ENCODE measurements around the gene ABI2. TPM values are rescaled to one million over a fixed set of nuclear protein-coding genes. Genes with fewer than 3 reads are reported as not detected.
A peak's percentile ranks its signal among the peaks of the same experiment; 100 is the strongest.

Gene ABI2
- total RNA-seq, 1 experiment from 2014 or later = 75.6 TPM

- Histone ChIP-seq H4K20me1 (ENCODE audit: insufficient read depth) (no peaks in the 10 kb centered on the region), H3K4me1 (ENCODE audit: control insufficient read depth in 1 of 2, insufficient read depth in 2 of 2, low read length in 2 of 2) (peaks cover 26 to 32% of the 10 kb centered on the region in 2 experiments), H3K79me2 (ENCODE audit: insufficient read depth, low read length) (no peaks in the 10 kb centered on the region), H3K9ac (ENCODE audit: low read length) (peak overlapping the region; percentile 0; the same call in 1 of the 2 replicates), H3K27me3 (ENCODE audit: insufficient read depth, low read length) (no peaks in the 10 kb centered on the region), H3K4me3 (replicated peaks in 1 of 2; ENCODE audit: low read depth in 1 of 2, low read length in 2 of 2) (no peak overlapping the region; a peak in 1 of 4 replicates), H3K9me2 (ENCODE audit: insufficient read depth) (no peaks in the 10 kb centered on the region), H2AFZ (ENCODE audit: low read depth, low read length, poor library complexity, severe bottlenecking) (no peak overlapping the region), H3K4me2 (ENCODE audit: low read length) (peak overlapping the region; percentile 57), H3K9me3 (ENCODE audit: control insufficient read depth in 1 of 2, insufficient read depth in 1 of 2, low read depth in 1 of 2, low read length in 2 of 2) (no peaks in the 10 kb centered on the region), H3K36me3 (ENCODE audit: control insufficient read depth in 1 of 2, insufficient read depth in 2 of 2, low read length in 2 of 2) (0 out of 4 replicates have a peak, but pooled peaks cover 4 to 8% of the 10 kb centered on the region in 2 experiments), H3K27ac (ENCODE audit: low read depth, low read length) (peak overlapping the region; percentile 71)
- intact Hi-C loops (cut with micrococcal nuclease) = no loop called here
- no peak for TF ChIP-seq TCF7L2 (IDR thresholded peaks at IDR 0.05; ENCODE audit: borderline replicate concordance, extremely low read depth, insufficient read depth, insufficient read length)
- TF ChIP-seq CBX3 (IDR thresholded peaks at IDR 0.05; ENCODE audit: low read depth) = peak; percentile 60; the same call in 1 of the 2 replicates
- no peak for TF ChIP-seq EZH2phosphoT487 (IDR thresholded peaks at IDR 0.05; ENCODE audit: borderline replicate concordance)
- TF ChIP-seq EGR1 (IDR thresholded peaks at IDR 0.05; ENCODE audit: low read depth) = no peak
- no peak for TF ChIP-seq ELF1 (IDR thresholded peaks at IDR 0.05; ENCODE audit: borderline replicate concordance, low read depth)
- no peak for TF ChIP-seq CEBPB (IDR thresholded peaks at IDR 0.05; ENCODE audit: low read depth)
- no peak for TF ChIP-seq SP1 (IDR thresholded peaks at IDR 0.05; ENCODE audit: low read depth)
- TF ChIP-seq ATF3 (IDR thresholded peaks at IDR 0.05) = no peak
- no peak for TF ChIP-seq JUND (IDR thresholded peaks at IDR 0.05)
- TF ChIP-seq POLR2AphosphoS5 (IDR thresholded peaks at IDR 0.05; ENCODE audit: low read depth, low read length) = no peak
- TF ChIP-seq MAX (IDR thresholded peaks at IDR 0.05) = 0 out of 2 replicates have a peak, but pooled peaks have one; percentile 22
- no TSS peak for BruUV-seq (replicated peaks)
- ATAC-seq (peak; percentile 77), DNase-seq (ENCODE audit: low read depth, low spot score) (peak; percentile 22)
- ChIA-PET CTCF (no interaction called here), RAD21 (ENCODE audit: low non-redundant PET in 1 of 2, low total read pairs in 2 of 2, uncharacterized antibody in 2 of 2, unreplicated experiment in 2 of 2) (no interaction called here), POLR2A (no interaction called here)
Measured at GRCh38 chr2:203280428-203281064, 47.6 kb upstream of the ABI2 start.

Data from HCT116 (cell line).